ENCODE data around the gene GOLIM4. TPM values are rescaled to one million over a fixed set of nuclear protein-coding genes. Genes with fewer than 3 reads are reported as not detected.

Gene GOLIM4
- total RNA-seq, 1 donor from 2014 or later = 26.1 TPM

DNA sequence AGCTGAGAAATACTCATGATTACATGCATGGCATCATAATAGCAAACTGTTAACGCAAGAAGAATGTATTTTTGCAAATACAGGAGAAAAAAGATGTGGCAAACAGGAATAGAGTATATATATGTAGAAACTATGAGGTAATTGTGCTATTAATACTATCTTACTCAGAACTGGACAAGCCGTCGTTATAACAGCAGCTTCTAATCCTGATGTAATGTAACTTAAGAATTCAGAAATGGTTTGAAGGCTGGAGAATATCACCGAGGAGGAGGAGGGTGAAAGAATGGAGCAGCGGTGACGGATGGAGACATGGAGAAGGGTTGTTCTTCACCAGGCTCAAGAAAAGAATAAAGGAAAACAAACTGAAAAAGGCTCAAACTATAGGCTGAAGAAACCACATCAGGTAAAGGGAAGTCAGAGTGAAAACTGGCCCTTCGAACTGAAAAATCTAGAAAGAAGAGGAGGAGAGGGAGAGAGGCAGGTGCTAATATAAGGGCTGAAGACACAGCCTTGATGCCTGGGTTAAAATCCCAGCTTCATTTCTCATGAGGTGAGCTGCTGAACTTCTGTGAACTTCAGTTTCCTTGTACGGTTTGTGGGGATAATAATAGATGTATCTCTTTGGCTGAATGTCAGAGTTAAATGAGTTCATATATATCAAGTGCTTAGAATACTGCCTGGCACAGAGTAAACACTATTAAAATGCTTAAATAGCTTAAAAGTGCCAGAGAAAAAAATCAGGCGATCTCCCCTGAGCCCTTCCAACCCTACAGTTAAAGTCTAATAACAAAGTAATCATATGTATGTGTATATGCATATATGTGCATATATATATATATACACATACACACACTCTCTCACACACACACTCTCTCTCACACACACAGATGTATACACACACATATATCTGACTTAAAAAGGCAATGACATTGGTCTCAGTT, 43.9 kb downstream of the GOLIM4 start:
- H3K36me3 ChIP-seq (ENCODE audit: control insufficient read depth, insufficient read depth, low read length) = no peaks in the 10 kb centered on the region
- H3K4me3 ChIP-seq (ENCODE audit: low read depth, low read length) = no peak overlapping the region
- TF ChIP-seq, protein P1, sequence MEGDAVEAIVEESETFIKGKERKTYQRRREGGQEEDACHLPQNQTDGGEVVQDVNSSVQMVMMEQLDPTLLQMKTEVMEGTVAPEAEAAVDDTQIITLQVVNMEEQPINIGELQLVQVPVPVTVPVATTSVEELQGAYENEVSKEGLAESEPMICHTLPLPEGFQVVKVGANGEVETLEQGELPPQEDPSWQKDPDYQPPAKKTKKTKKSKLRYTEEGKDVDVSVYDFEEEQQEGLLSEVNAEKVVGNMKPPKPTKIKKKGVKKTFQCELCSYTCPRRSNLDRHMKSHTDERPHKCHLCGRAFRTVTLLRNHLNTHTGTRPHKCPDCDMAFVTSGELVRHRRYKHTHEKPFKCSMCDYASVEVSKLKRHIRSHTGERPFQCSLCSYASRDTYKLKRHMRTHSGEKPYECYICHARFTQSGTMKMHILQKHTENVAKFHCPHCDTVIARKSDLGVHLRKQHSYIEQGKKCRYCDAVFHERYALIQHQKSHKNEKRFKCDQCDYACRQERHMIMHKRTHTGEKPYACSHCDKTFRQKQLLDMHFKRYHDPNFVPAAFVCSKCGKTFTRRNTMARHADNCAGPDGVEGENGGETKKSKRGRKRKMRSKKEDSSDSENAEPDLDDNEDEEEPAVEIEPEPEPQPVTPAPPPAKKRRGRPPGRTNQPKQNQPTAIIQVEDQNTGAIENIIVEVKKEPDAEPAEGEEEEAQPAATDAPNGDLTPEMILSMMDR (IDR thresholded peaks at IDR 0.05; ENCODE audit: insufficient read depth, low read length, severe bottlenecking) = no peak
- no peak for FAIRE-seq
- DNase-seq (ENCODE audit: low read depth) = peak; percentile 31
- no peaks in the 10 kb centered on the region for H3K27me3 ChIP-seq (ENCODE audit: control insufficient read depth, insufficient read depth, low read length)

DNA sequence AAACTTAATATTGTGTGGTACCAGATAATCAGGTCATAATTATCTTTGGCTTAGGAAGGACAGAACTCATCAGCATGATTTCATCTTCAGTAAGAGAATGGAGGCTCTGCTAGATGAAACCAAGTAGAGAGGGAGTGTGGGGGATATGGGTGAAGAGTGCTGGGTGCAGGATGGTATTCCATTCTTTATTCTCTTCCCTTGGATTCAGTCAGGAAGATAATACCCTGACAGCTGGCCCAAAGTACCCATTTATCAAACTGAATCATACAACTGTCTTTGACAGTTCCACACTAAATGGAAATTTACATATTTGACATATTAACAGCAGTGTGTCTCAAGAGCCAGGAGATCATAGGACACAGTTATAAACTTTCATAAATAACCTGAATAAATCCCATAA, 44.7 kb downstream of the GOLIM4 start:
- no peak for DNase-seq (ENCODE audit: low read depth)
- Histone ChIP-seq H3K27me3 (ENCODE audit: control insufficient read depth, insufficient read depth, low read length) (no peaks in the 10 kb centered on the region), H3K36me3 (ENCODE audit: control insufficient read depth, insufficient read depth, low read length) (no peaks in the 10 kb centered on the region), H3K4me3 (ENCODE audit: low read depth, low read length) (no peak overlapping the region)
- FAIRE-seq = no peak
- TF ChIP-seq, protein P1 (IDR thresholded peaks at IDR 0.05; ENCODE audit: insufficient read depth, low read length, severe bottlenecking) = no peak

DNA sequence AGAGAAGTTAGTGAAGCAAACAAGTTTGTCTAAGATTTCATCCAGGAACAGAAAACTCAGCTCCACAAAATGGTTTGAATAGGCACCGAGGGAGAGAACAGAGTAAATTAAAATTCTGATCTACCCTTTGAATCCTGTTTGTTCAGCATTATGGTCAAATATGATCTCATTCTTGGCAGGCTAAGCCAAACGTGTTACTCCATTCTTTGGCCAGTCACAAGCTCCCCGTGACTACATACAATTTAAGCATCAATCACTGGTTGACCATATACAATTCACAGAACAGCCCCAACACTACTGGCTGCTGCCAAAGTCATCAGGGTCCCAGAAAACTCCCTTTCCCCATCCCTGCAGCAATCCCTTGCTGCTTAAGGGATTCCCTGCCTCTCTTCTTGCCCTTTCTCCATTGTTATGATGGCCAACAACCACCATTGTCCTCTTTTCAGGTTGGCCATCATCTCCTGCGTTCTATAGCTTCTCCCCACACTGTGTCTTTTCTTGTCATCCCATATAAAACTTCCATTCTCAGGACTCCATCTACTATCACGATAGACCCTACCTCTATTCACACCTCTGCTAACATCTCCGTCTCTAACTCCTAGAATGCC, 46.3 kb downstream of the GOLIM4 start:
- DNase-seq (ENCODE audit: low read depth) (peak; percentile 69), FAIRE-seq (peak; percentile 60)
- Histone ChIP-seq H3K36me3 (ENCODE audit: control insufficient read depth, insufficient read depth, low read length) (no peaks in the 10 kb centered on the region), H3K27me3 (ENCODE audit: control insufficient read depth, insufficient read depth, low read length) (no peaks in the 10 kb centered on the region), H3K4me3 (ENCODE audit: low read depth, low read length) (no peak overlapping the region)
- TF ChIP-seq, protein P1 (IDR thresholded peaks at IDR 0.05; ENCODE audit: insufficient read depth, low read length, severe bottlenecking) = no peak

DNA sequence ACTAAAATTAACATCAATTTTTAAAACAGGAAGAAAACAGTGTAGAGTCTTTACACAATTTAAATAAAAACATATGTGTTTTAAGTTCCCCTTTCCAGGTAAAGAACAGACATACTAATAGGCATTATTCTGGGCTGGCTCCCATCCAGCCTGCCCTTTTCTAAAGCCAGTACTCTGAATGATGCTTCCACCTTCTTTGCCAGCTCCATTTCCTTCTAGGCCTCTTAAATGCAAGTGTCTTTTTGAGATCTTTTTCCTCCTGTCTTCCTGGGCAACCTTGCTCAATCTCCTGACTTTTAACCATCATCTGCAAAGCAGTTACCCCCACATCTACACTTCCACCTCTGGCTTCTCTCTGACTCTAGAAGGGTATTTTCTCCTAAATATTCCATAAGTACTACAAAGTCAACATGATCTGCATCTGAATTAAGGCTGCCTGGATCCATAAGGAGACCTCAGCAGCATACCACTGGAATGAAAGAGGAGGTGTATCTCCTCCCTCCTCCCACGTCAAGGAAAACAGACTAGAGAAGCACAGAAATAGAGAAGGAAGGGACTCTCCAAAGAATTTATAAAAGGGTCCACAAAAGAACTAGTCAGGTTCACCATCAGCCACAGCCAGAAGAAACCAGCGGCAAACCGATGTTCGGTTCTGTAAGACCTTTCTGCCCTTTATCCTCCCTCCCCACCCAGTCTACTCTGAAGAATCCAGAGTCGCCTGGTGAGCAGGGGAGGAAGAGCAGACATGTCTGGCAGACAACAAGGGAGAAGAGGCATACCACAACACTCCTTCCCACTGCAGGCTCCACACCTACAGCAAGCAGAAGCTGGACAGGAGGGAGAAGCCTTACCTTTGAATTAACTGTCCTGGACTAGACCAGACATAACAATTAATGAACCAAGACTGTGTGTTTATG, 47.1 kb downstream of the GOLIM4 start:
- DNase-seq (ENCODE audit: low read depth) = no peak
- no peak for FAIRE-seq
- peaks cover 1% of the 10 kb centered on the region for H3K36me3 ChIP-seq (ENCODE audit: control insufficient read depth, insufficient read depth, low read length)
- H3K4me3 ChIP-seq (ENCODE audit: low read depth, low read length) = no peak overlapping the region
- TF ChIP-seq, protein P1 (IDR thresholded peaks at IDR 0.05; ENCODE audit: insufficient read depth, low read length, severe bottlenecking) = no peak
- no peaks in the 10 kb centered on the region for H3K27me3 ChIP-seq (ENCODE audit: control insufficient read depth, insufficient read depth, low read length)

DNA sequence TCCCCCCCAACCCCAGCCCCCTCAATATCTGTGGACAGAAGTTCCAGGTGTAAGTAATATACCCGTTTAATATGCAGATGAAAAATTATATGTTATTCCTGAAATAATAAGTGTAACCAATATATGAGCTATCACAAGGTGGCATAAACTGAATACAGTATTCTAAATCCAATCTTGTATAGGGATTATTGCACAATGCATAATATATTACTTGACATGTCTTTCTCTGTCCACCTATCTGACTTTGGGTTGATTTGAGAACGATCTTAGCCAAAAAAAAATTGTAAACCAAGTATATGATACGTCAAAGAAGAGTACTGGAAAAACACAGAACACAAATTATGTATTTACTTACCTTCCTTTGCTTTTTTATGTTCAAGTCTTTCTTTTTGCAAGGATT, 47.8 kb downstream of the GOLIM4 start:
- Histone ChIP-seq H3K4me3 (ENCODE audit: low read depth, low read length) (no peak overlapping the region), H3K27me3 (ENCODE audit: control insufficient read depth, insufficient read depth, low read length) (no peaks in the 10 kb centered on the region), H3K36me3 (ENCODE audit: control insufficient read depth, insufficient read depth, low read length) (peaks cover 2% of the 10 kb centered on the region)
- FAIRE-seq = no peak
- TF ChIP-seq, protein P1 (IDR thresholded peaks at IDR 0.05; ENCODE audit: insufficient read depth, low read length, severe bottlenecking) = no peak
- DNase-seq (ENCODE audit: low read depth) = no peak
